Measurements from ENCODE around the gene SNX33. TPM values are rescaled to one million over a fixed set of nuclear protein-coding genes. Genes with fewer than 3 reads are reported as not detected.
A peak's percentile ranks its signal among the peaks of the same experiment; 100 is the strongest.
"Not testable (repeated sequence)": the region's sequence is repeated elsewhere in the genome, so short reads cannot be mapped to it uniquely, and the experiment has no call there.

SNX33 gene
- total RNA-seq, 1 donor from 2014 or later, result 17.3 TPM

GRCh38 chr15:75622505-75622904 is 25.2 kb upstream of the SNX33 start:
- H3K27me3 Mint-ChIP-seq (ENCODE audit: unreplicated experiment), result no peaks in the 10 kb centered on the region
- TF ChIP-seq, protein P1, sequence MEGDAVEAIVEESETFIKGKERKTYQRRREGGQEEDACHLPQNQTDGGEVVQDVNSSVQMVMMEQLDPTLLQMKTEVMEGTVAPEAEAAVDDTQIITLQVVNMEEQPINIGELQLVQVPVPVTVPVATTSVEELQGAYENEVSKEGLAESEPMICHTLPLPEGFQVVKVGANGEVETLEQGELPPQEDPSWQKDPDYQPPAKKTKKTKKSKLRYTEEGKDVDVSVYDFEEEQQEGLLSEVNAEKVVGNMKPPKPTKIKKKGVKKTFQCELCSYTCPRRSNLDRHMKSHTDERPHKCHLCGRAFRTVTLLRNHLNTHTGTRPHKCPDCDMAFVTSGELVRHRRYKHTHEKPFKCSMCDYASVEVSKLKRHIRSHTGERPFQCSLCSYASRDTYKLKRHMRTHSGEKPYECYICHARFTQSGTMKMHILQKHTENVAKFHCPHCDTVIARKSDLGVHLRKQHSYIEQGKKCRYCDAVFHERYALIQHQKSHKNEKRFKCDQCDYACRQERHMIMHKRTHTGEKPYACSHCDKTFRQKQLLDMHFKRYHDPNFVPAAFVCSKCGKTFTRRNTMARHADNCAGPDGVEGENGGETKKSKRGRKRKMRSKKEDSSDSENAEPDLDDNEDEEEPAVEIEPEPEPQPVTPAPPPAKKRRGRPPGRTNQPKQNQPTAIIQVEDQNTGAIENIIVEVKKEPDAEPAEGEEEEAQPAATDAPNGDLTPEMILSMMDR (IDR thresholded peaks at IDR 0.05; ENCODE audit: unreplicated experiment), result no peak
- peaks cover 11% of the 10 kb centered on the region for H3K4me1 Mint-ChIP-seq (ENCODE audit: unreplicated experiment)
- no peak overlapping the region for H3K4me3 Mint-ChIP-seq (ENCODE audit: unreplicated experiment)
- no peak overlapping the region for H3K27ac Mint-ChIP-seq (ENCODE audit: unreplicated experiment)
- no peak for DNase-seq (ENCODE audit: low spot score)
- H3K36me3 Mint-ChIP-seq (ENCODE audit: low read depth, unreplicated experiment), result peaks cover 7% of the 10 kb centered on the region
- no peaks in the 10 kb centered on the region for H3K9me3 Mint-ChIP-seq (ENCODE audit: unreplicated experiment)

DNA sequence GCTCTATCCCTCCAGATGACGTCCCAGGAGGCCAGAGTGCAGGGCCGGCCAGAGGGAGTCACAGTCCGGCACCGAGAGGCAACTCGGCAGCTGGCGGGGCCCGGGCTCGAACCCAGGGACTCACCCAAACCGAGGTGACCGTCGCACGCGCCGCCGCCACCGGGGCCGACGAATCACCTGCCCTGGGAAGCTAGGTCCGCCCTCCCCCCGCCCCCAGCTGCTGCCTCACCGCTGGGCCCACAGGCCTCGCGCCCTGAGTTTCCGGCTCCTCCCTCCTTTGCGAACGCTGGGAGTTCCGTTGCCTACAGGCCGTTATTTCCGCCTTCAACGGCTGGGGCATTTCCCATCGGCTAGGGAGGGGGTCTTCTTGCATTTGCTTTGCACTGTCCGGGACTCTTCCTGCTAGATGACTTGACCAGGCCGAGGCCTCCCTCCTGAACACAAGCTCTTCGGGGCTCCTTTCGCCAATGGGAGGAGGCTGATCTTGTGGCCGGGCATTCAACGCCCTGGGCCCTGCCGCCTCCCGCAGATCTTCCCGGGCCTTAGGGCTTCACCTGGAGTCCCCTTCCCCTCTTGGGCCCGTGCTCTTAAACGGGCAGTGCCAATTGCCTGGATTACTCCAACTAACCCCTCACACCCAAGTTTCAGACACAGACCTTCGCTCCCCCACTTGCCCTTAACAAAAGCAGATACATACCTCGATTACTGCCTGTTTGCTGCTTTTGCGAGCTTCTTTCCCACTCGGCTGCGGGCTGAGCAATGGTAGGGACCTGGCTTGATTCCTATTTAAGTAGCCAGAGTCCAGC is 22.0 kb upstream of the SNX33 start, which contains the start of gene SNUPN:
Gene SNUPN (minus strand): TSS at position 184 of the 806 bp plus-strand sequence. CDS start 4,674 bp downstream, outside the sequence.
- Mint-ChIP-seq H3K27ac (ENCODE audit: unreplicated experiment) (peak within 1 kb of the TSS; percentile 94), H3K27me3 (ENCODE audit: unreplicated experiment) (no peaks in the 10 kb centered on the region), H3K4me1 (ENCODE audit: unreplicated experiment) (peaks cover 11% of the 10 kb centered on the region), H3K36me3 (ENCODE audit: low read depth, unreplicated experiment) (peaks cover 3% of the 10 kb centered on the region), H3K9me3 (ENCODE audit: unreplicated experiment) (no peaks in the 10 kb centered on the region), H3K4me3 (ENCODE audit: unreplicated experiment) (peak within 1 kb of the TSS; percentile 93)
- TF ChIP-seq, protein P1 (IDR thresholded peaks at IDR 0.05; ENCODE audit: unreplicated experiment), result no peak
- peak; percentile 88 for DNase-seq (ENCODE audit: low spot score)

DNA sequence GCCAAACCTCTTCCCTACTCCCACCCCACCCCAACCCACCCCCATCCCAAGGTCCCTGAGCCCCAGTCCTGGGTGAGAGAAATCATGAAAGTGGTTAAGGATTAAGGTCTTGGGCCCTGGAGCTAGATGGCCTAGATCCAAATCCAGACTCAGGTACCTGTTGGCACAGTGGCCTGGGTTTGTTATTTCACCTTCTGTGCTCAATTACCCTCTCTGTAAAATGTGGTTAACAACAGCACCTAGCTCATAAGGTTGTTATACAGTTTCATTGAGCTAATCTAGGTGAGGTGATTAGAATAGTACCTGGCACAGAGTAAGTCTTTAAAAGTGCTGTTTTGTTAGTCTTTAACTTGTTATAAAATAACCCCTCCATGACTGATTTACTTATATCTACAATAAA is 15.8 kb upstream of the SNX33 start:
- TF ChIP-seq, protein P1 (IDR thresholded peaks at IDR 0.05; ENCODE audit: unreplicated experiment), result no peak
- no peak for DNase-seq (ENCODE audit: low spot score)
- no peak overlapping the region for H3K27ac Mint-ChIP-seq (ENCODE audit: unreplicated experiment)
- H3K27me3 Mint-ChIP-seq (ENCODE audit: unreplicated experiment), result no peaks in the 10 kb centered on the region
- no peaks in the 10 kb centered on the region for H3K36me3 Mint-ChIP-seq (ENCODE audit: low read depth, unreplicated experiment)
- no peaks in the 10 kb centered on the region for H3K9me3 Mint-ChIP-seq (ENCODE audit: unreplicated experiment)
- H3K4me1 Mint-ChIP-seq (ENCODE audit: unreplicated experiment), result peaks cover under 1% of the 10 kb centered on the region
- no peak overlapping the region for H3K4me3 Mint-ChIP-seq (ENCODE audit: unreplicated experiment)

- not testable (repeated sequence) for H3K27me3 Mint-ChIP-seq (ENCODE audit: unreplicated experiment); H3K4me3 Mint-ChIP-seq (ENCODE audit: unreplicated experiment); DNase-seq (ENCODE audit: low spot score); H3K9me3 Mint-ChIP-seq (ENCODE audit: unreplicated experiment); H3K27ac Mint-ChIP-seq (ENCODE audit: unreplicated experiment); H3K36me3 Mint-ChIP-seq (ENCODE audit: low read depth, unreplicated experiment)
- H3K4me1 Mint-ChIP-seq (ENCODE audit: unreplicated experiment), result peaks cover 14% of the 10 kb centered on the region
Observed at GRCh38 chr15:75633922-75634321, 13.8 kb upstream of the SNX33 start.

DNA sequence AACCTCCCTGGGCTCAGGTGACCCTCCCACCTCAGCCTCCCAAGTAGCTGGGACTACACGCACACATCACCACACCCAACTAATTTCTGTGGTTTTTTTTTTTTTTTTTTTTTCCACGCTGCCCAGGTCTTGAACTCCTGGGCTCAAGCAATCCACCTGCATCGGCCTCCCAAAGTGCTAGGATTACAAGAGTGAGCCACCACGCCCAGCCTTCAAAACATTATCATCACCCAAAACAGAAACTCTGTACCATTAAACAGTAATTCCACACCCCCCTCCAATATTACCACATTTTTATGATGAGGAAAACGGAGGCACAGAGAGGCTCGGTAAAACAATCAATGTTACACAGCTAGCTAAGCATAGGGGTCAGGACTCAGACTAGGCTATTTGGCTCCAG is 11.7 kb upstream of the SNX33 start:
- Mint-ChIP-seq H3K27ac (ENCODE audit: unreplicated experiment) (no peak overlapping the region), H3K4me1 (ENCODE audit: unreplicated experiment) (peaks cover 25% of the 10 kb centered on the region), H3K36me3 (ENCODE audit: low read depth, unreplicated experiment) (no peaks in the 10 kb centered on the region), H3K4me3 (ENCODE audit: unreplicated experiment) (no peak overlapping the region), H3K27me3 (ENCODE audit: unreplicated experiment) (peaks cover 8% of the 10 kb centered on the region), H3K9me3 (ENCODE audit: unreplicated experiment) (no peaks in the 10 kb centered on the region)
- TF ChIP-seq, protein P1 (IDR thresholded peaks at IDR 0.05; ENCODE audit: unreplicated experiment), result no peak
- DNase-seq (ENCODE audit: low spot score), result no peak

All from endothelial cell (in vitro differentiated cells).